Ovary (tissue), 9 donors: ENCODE measurements around the gene ILDR2. TPM values are rescaled to one million over a fixed set of nuclear protein-coding genes. Genes with fewer than 3 reads are reported as not detected.
A peak's percentile ranks its signal among the peaks of the same experiment; 100 is the strongest.

Source experiments
- DNase-seq, 5 donors: peaks; one replicate each; pipeline ENCODE4 v3.0.0-alpha.2; 2019 to 2020
- H3K27ac ChIP-seq, 2 donors: fragments of 200-600 bp; one replicate each; pipeline versions ENCODE4 v1.5.1 to v1.8.0; 2019 to 2022
- H3K27me3 ChIP-seq: fragments of 200-600 bp; one replicate; pipeline ENCODE4 v1.8.0; 2022
- H3K36me3 ChIP-seq: fragments of 200-600 bp; sonication (generic); one replicate; pipeline ENCODE4 v1.5.1; 2019
- H3K4me1 ChIP-seq: one replicate; pipeline ENCODE4 v1.8.1; 2013; ENCODE audit warnings: mild to moderate bottlenecking, moderate library complexity; ENCODE audit not compliant: insufficient read depth
- H3K4me3 ChIP-seq: fragments of 200-600 bp; sonication (generic); one replicate; pipeline ENCODE4 v1.5.1; 2017
- H3K9me3 ChIP-seq, 2 donors: fragments of 200-600 bp in 1 of 2; sonication (generic) in 1 of 2; one replicate each; pipeline versions ENCODE4 v1.5.1 to v1.8.1; 2013 to 2019; ENCODE audit warnings: mild to moderate bottlenecking in 1 of 2, moderate library complexity in 1 of 2
- CTCF ChIP-seq, 3 donors: fragments of 450-650 bp in 2 of 3; fragments of 200-600 bp in 1 of 3; IDR thresholded peaks; one replicate each; pipeline versions ENCODE4 v1.5.1 to v1.8.0; 2016 to 2022; ENCODE audit warnings: antibody characterized with exemption in 3 of 3, mild to moderate bottlenecking in 1 of 3
- EP300 ChIP-seq: sonication (generic); formaldehyde crosslinking; IDR thresholded peaks from one replicate; pipeline ENCODE4 v1.6.1; 2017; ENCODE audit warnings: antibody characterized with exemption
- POLR2A ChIP-seq: fragments of 450-650 bp; IDR thresholded peaks from one replicate; pipeline ENCODE4 v1.6.1; 2017; ENCODE audit warnings: antibody characterized with exemption, mild to moderate bottlenecking, moderate library complexity
- WGBS, 3 donors: extraction: QIAGEN DNeasy Blood & Tissue Kit in 1 of 3; methylation state at CpG; one replicate each; pipeline versions ENCODE4 v1.1.5 to v1.1.7; 2013 to 2017; 5-methylcytosine and 5-hydroxymethylcytosine counted together
- intact Hi-C, 4 donors: fragments of 100-400 bp; cut with DNase I; formaldehyde crosslinking; loops; one replicate each; pipeline versions ENCODE4 v1.11.0 to v1.15.1; 2022 to 2023
- polyA plus RNA-seq, 2 donors: library from polyadenylated mRNA; stranded (reverse); fragments of 200-250 nt in 1 of 2; fragments of 350-450 nt in 1 of 2; fragmentation: Illumina TruSeq in 1 of 2; extraction: RNeasy Lipid Tissue Mini Kit (QIAGEN cat#74804) in 1 of 2; gene quantifications; one replicate each; pipeline ENCODE4 v1.2.3, GENCODE V29; 2013 to 2014
- small RNA-seq: library from RNA; depleted of rRNA; stranded (forward); fragments of <200 nt; gene quantifications from one replicate; pipeline ENCODE3, GENCODE V24; 2016
- total RNA-seq, 7 donors: library from RNA; depleted of rRNA in 2 of 7; stranded (reverse); fragments of >200 nt in 2 of 7; fragmentation: NEBNext Ultra II Directional in 3 of 7; extraction: Animal tissue kit (Norgen Biotek cat#: 25700) in 3 of 7; gene quantifications; one replicate each; pipeline versions ENCODE4 v1.1.0 to v1.2.4, GENCODE V29; 2016 to 2023
- donor health status: DM: no; HTN: no; CAD: no; lungs with moderate emphysema.
- donor health status: DM: no; HTN: no; CAD: no.
- donor health status: Bipolar disorder and iron deficiency.
- donor health status: DM: yes; HTN: yes; CAD: no.
- donor health status: DM: no; HTN: no; CAD: no.
- donor health status: DM: yes; HTN: yes; CAD: no.

ILDR2 gene
- total and polyA plus RNA-seq, 9 donors = 0.15 to 13.0 (median 0.45) TPM

- Histone ChIP-seq H3K4me1 (peaks cover 2% of the 10 kb centered on the region), H3K9me3 (no peaks in the 10 kb centered on the region), H3K36me3 (no peaks in the 10 kb centered on the region), H3K27ac (no peak overlapping the region), H3K27me3 (no peaks in the 10 kb centered on the region), H3K4me3 (no peak overlapping the region)
- WGBS, 3 donors = 73 to 79% (median 73%) methylated on average over 7 of the region's 7 CpGs
- intact Hi-C loops = no loop called here
- TF ChIP-seq POLR2A (no peak), EP300 (no peak), CTCF (IDR thresholded peaks at IDR 0.05) (no peak)
- no peak for DNase-seq
Measured at GRCh38 chr1:166858726-166859419, 116.5 kb downstream of the ILDR2 start.

Small RNA genes lying within 50 kb of the gene (small RNA-seq; reads per million reads assigned to genes)
- gene RNA5SP65 = 2.7 reads per million, percentile 75 among the genes with 10 or more reads in this experiment

Other genes starting within 250 kb of the ILDR2 start
- gene POGK, start 136.1 kb downstream of the ILDR2 start, total RNA-seq = 10 to 100 TPM; 17.3 to 44.5 (median 41.5) TPM
- gene POGK, start 136.1 kb downstream of the ILDR2 start, polyA plus RNA-seq = 10 to 100 TPM; 12.7 to 28.2 TPM
- 10 to 100 TPM; 10.6 to 15.0 (median 11.5) TPM for gene TADA1, start 99.3 kb downstream of the ILDR2 start, total RNA-seq
- gene TADA1, start 99.3 kb downstream of the ILDR2 start, polyA plus RNA-seq = 10 to 100 TPM in 1 of 2 donors, 1 to 10 TPM in 1; 9.8 to 13.5 TPM
- under 1 TPM in 1 of 7 donors, not detected in 6; 0.46 TPM for gene MAEL, start 13.7 kb upstream of the ILDR2 start, total RNA-seq
- gene MAEL, start 13.7 kb upstream of the ILDR2 start, polyA plus RNA-seq = under 1 TPM; 0.20 to 0.34 TPM
- 1 to 10 TPM in 1 of 7 donors, under 1 TPM in 2, not detected in 4; 0.30 to 1.3 (median 0.56) TPM for gene GPA33, start 114.8 kb upstream of the ILDR2 start, total RNA-seq
- under 1 TPM in 1 of 2 donors, not detected in 1; 0.06 TPM for gene GPA33, start 114.8 kb upstream of the ILDR2 start, polyA plus RNA-seq
- gene STYXL2, start 118.5 kb upstream of the ILDR2 start, total RNA-seq = under 1 TPM in 5 of 7 donors, not detected in 2; 0.11 to 0.22 (median 0.15) TPM
- gene STYXL2, start 118.5 kb upstream of the ILDR2 start, polyA plus RNA-seq = under 1 TPM; 0.08 to 0.30 TPM
- 10 to 100 TPM; 11.4 to 24.6 (median 20.4) TPM for gene POU2F1, start 245.3 kb upstream of the ILDR2 start, total RNA-seq
- gene POU2F1, start 245.3 kb upstream of the ILDR2 start, polyA plus RNA-seq = 1 to 10 TPM; 3.9 to 6.1 TPM